ENCODE results near the gene ZFPM1.

ZFPM1 gene

DNA sequence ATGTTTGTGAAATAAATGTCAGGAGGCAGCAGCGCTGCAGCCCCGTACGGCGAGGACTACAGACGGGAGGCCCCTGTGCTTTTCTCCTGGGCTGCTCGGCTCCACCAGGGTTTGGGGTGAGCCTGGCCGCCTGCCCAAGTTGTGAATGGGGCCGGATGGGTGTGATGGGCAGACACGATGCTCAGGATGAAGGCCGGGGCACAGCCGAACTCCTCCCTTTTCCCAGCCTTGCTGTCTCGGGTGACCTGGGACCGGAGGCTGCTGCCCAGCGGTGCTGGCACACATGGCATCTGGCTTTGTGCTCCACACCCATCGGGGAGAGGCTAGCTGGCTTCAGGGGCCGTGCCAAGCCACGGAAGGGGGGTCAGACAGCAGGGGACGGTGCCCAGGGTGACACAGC lies 34.2 kb upstream of the ZFPM1 start:
- no peak for DNase-seq

- no peak for DNase-seq
These were observed 33.3 kb upstream of the ZFPM1 start for GRCh38 chr16:88419790-88420189.

- DNase-seq = no peak
These were observed 32.6 kb upstream of the ZFPM1 start for GRCh38 chr16:88420496-88420895.

DNA sequence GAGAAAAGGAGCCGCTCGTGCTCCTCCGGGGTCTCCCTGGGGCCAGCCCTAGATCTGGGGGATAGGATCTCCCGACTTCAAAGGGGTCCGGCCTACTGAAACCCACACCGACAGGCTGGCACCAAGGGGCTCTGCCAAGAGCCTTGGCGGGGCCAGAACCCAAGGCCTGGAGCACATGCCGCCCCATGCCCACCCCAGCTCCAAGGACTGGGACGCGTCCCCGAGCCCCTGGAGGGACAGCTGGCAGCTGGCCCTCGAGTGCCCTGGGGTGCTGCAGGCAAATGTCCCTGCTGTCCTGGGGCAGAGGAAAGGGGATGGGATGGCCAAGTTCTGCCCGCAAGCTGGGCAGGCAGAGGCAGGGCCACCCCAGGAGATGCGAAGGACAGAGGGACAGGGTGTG lies 31.8 kb upstream of the ZFPM1 start:
- no peak for DNase-seq

- DNase-seq = no peak
These were observed 31.1 kb upstream of the ZFPM1 start for GRCh38 chr16:88421871-88422433.

- DNase-seq = no peak
These were observed 30.2 kb upstream of the ZFPM1 start for GRCh38 chr16:88422733-88423447.

DNA sequence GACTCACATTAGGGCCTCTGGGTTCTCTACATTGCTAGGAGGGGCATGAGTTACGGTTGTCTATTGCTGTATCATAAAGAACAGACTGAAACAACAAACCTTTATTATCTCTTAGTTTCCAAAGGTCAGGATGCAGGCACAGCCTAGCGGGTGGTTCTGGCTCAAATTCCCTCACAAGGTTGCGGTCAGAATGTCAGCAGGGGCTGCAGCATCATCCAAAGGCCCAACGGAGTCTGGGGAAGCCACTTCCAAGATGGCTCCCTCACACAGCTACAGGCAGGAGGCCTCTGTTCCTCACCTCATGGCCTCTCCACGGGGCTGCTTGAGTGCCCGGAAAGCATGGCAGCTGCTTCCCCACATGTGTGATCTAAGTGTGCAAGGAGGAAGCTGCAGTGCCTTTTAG lies 29.6 kb upstream of the ZFPM1 start:
- no peak for DNase-seq

GRCh38 chr16:88424587-88425235 lies 28.4 kb upstream of the ZFPM1 start:
- no peak for DNase-seq

DNA sequence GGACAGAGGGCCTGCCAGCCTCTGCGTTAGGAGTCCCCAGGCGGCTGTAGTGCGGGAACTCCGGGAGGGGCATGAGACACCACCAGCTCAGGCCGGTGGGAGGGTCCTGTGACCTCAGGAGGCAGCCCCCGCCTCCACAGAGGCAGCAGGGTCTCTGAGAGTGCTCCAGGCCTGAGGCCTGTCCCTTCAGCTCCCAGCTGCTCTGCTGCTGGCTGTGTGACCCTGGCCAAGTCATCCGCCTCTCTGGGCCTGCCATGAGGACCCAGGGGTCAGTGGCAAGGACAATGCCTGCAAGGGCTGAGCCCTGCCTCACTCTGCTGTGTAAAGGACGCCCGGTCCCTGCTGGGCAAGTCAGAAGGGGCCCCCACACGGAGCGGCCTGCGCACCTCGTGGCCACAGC lies 27.1 kb upstream of the ZFPM1 start:
- DNase-seq = no peak

GRCh38 chr16:88427376-88427775 lies 25.7 kb upstream of the ZFPM1 start:
- no peak for DNase-seq

GRCh38 chr16:88428156-88428555 lies 24.9 kb upstream of the ZFPM1 start:
- no peak for DNase-seq

- no peak for DNase-seq
These were observed 24.3 kb upstream of the ZFPM1 start for GRCh38 chr16:88428616-88429386.

- no peak for DNase-seq
These were observed 23.5 kb upstream of the ZFPM1 start for GRCh38 chr16:88429387-88430184.

GRCh38 chr16:88430185-88430523 lies 22.9 kb upstream of the ZFPM1 start:
- no peak for DNase-seq

DNA sequence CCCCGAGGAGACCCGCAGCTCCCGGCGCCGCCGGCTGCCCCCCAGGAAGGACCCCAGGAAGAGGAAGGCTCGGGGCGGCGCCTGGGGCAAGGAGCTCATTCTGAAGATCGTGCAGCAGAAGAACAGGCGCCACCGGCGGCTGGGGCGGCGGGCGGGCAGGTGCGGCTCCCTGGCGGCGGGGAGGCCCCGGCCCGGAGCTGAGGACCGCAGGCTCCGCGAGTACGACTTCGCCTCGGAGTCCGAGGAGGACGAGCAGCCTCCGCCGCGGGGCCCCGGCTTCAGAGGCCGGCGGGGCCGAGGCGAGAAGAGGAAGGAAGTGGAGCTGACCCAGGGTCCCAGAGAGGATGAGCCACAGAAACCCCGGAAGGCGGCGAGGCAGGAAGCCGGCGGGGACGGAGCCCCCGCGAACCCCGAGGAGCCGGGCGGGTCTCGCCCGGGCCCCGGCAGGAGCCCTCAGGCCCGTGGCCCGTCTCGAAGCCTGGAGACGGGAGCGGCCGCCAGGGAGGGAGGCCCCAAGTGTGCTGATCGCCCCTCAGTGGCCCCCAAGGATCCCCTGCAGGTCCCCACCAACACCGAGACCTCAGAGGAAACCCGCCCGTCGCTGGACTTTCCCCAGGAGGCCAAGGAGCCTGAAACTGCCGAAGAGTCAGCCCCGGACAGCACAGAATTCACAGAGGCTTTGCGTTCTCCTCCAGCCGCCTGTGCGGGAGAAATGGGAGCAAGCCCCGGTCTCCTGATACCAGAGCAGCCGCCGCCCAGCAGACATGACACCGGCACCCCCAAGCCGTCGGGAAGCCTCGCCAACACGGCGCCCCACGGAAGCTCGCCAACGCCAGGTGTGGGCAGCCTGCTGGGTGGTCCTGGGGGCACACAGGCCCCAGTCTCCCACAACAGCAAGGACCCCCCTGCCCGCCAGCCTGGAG lies 22.3 kb upstream of the ZFPM1 start:
- DNase-seq = no peak

DNA sequence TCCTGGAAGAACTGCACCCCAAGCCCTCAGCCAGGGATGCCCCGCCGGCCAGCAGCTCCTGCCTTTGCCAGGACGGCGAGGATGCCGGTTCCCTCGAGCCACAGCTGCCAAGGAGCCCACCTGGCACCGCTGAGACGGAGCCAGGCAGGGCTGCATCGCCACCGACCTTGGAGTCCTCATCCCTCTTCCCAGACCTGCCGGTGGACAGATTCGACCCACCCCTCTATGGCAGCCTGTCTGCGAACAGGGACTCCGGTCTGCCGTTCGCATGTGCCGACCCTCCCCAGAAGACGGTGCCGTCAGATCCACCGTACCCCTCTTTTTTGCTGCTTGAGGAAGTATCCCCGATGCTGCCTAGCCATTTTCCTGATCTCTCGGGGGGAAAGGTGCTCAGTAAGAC lies 21.4 kb upstream of the ZFPM1 start:
- no peak for DNase-seq

GRCh38 chr16:88432174-88432573 lies 20.9 kb upstream of the ZFPM1 start:
- DNase-seq = no peak

DNA sequence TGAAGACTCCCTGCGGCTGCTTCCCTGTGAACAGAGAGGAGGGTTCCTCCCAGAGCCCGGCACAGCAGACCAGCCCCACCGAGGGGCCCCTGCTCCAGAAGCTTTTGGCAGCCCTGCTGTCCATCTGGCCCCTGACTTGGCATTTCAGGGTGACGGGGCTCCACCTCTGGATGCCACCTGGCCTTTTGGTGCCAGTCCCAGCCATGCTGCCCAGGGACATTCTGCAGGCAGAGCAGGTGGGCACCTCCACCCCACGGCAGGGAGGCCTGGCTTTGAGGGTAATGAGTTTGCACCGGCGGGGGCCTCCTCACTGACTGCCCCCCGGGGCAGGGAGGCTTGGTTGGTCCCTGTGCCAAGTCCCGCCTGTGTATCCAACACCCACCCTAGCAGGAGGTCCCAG lies 20.3 kb upstream of the ZFPM1 start:
- no peak for DNase-seq

DNA sequence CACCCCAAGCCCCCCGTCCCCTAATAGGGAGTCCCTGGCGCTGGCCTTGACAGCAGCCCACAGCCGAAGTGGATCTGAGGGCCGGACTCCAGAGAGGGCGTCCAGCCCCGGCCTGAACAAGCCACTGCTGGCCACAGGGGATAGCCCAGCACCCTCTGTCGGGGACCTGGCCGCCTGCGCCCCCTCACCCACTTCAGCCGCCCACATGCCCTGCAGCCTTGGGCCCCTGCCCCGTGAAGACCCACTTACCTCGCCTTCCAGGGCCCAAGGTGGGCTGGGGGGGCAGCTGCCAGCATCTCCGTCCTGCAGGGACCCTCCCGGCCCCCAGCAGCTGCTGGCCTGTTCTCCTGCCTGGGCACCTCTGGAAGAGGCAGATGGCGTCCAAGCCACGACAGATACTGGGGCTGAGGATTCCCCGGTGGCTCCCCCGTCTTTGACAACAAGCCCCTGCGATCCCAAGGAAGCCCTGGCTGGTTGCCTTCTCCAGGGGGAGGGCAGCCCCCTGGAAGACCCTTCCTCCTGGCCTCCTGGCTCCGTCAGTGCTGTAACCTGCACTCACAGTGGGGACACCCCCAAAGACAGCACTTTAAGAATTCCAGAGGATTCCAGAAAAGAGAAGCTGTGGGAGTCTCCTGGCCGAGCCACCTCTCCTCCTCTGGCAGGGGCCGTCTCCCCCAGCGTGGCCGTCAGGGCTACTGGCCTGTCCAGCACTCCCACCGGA lies 19.3 kb upstream of the ZFPM1 start:
- no peak for DNase-seq

DNA sequence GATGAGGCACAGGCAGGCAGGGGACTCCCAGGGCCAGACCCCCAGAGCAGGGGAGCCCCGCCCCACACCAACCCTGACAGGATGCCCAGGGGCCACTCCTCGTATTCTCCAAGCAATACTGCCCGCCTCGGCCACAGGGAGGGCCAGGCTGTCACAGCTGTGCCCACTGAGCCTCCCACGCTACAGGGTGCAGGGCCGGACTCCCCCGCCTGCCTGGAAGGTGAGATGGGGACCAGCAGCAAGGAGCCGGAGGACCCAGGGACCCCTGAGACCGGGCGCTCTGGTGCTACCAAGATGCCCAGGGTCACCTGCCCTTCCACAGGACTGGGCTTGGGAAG lies 18.8 kb upstream of the ZFPM1 start:
- no peak for DNase-seq

DNA sequence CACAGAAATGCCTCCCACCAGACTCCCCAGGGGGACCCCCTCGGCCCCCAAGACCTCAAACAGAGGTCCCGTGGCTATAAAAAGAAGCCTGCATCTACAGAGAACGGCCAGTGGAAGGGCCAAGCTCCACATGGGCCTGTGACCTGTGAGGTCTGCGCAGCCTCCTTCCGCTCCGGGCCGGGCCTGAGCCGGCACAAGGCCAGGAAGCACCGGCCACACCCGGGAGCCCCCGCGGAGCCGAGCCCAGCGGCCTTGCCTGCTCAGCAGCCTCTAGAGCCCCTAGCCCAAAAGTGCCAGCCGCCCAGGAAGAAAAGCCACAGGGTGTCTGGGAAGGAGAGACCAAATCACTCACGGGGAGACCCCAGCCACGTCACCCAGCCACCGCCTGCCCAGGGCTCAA lies 18.3 kb upstream of the ZFPM1 start:
- DNase-seq = no peak

Measured in NCI-H2171 (cell line).